HG03378 (cell line): Measurements from ENCODE around the gene PRDX5.

Source experiments
- ATAC-seq: cut with Tn5 transposase; IDR thresholded peaks from one replicate; pipeline ENCODE4 v1.9.1; 2021; ENCODE audit warnings: mild to moderate bottlenecking, moderate library complexity; ENCODE audit not compliant: unreplicated experiment

Gene PRDX5

GRCh38 chr11:64359712-64360445 lies 42.0 kb downstream of the PRDX5 start:
- no peak for ATAC-seq

- ATAC-seq = no peak
Observed at GRCh38 chr11:64360448-64360921, 42.6 kb downstream of the PRDX5 start.

DNA sequence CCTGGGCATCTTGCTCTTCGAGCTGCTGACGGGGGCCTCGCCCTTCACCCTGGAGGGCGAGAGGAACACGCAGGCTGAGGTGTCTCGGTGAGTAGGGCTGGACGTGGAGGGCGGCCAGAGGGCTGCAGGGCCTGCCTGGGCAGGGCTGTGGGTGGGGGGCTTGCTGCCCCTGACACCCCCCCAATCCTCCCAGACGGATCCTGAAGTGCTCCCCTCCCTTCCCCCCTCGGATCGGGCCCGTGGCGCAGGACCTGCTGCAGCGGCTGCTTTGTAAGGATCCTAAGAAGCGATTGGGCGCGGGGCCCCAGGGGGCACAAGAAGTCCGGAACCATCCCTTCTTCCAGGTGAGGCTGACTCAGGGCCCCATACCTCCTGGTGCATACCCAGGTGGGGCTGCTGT lies 43.7 kb downstream of the PRDX5 start:
- ATAC-seq = no peak

DNA sequence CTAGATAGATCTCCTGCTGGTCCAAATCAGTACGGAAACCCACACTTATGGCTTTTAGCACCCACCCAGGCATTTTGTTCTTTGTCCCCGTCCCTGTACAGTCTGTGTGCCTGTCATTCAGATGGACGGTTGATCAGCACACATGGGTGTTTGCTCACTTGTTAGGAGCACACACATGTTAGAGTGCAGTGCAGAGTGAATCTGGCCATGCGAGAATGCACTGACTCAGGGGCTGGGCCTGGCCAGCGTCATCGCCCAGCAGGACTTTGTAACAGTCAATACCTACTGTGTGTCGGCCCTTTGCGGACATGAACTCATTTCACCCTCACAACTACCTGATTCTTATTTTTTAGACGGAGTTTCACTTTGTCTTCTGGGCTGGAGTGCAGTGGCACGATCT lies 44.4 kb downstream of the PRDX5 start:
- no peak for ATAC-seq

GRCh38 chr11:64364435-64364834 lies 46.5 kb downstream of the PRDX5 start:
- ATAC-seq = no peak

DNA sequence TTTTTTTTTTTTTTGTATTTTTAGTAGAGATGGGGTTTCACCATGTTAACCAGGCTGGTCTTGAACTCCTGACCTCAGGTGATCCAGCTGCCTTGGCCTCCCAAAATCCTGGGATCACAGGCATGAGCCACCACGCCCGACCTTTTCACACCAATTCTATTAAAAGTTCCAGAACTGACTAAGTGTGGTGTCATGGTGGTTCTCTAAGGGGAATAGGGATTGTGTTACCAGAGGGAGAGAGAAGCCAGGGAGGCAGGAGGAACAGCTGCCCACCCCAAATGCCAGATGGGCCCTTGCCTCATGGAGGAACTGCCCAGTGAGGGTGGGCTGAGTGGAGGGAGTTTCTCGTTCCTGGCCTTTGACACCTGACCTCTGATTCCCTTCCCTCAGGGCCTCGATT lies 47.0 kb downstream of the PRDX5 start:
- no peak for ATAC-seq

DNA sequence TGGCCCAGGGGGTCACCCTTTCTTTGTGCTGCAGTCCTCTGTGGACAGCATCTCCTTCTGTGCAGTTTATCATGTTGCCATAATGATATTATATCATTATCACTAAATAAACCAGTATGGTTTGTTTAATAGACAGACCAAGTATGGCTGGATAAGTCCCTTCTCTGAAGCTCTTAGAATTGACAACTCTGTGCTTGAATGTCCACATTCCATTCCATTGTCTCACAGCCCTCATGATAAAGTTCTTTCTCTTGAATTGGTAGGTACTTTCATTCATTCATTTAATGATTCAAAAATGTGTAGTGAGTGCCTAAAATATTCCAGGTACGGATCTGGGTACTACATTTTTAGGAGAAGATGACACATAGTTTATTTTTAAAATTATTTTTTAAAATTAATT lies 48.8 kb downstream of the PRDX5 start:
- ATAC-seq = no peak

DNA sequence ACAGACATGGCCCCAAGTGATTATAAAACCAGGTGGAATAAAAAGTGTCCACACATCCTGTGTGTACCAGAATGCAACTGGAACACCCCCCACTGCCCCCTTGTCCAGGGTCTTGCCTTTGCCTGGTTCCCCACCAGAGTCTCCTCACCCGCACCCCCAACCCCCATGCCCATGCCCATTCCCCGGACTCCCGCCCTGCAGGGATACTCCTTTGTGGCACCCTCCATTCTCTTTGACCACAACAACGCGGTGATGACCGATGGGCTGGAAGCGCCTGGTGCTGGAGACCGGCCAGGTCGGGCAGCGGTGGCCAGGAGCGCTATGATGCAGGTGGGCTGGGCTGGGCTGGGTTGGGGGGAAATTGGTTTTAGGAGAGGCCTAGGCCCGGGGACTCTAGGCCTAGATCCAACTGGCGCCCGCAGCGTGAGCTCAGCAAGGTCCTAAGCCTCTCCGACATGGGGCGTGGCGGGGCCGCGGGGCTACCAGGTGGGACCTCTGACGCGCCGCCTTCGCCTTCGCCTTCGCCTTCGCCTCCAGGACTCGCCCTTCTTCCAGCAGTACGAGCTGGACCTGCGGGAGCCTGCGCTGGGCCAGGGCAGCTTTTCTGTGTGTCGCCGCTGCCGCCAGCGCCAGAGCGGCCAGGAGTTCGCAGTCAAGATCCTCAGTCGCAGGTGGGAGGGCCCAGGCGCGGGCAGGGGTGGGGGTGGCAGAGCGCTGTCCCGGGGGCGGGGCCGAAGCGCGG lies 50.2 kb downstream of the PRDX5 start:
- no peak for ATAC-seq

GRCh38 chr11:64368673-64369074 lies 50.8 kb downstream of the PRDX5 start:
- no peak for ATAC-seq

GRCh38 chr11:64369440-64370421 lies 51.8 kb downstream of the PRDX5 start:
- ATAC-seq = no peak

DNA sequence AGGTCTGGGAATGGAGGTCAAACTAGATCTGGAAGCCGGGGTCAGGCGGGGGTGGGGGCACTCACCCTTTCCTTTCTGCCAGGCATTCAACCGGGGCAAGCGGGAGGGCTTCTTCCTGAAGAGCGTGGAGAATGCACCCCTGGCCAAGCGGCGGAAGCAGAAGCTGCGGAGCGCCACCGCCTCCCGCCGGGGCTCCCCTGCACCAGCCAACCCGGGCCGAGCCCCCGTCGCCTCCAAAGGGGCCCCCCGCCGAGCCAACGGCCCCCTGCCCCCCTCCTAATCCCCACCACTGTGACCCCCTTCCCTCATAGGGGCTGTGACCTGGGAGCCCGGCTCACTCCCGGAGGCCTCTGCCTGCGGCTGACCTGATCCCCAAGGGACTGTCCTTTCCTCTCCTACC lies 53.3 kb downstream of the PRDX5 start:
- ATAC-seq = no peak
